HCT116 (cell line): ENCODE data around the gene FAM131C.

Experiments used
- ATF3 ChIP-seq: IDR thresholded peaks from 2 replicates; pipeline ENCODE4 v1.6.1; 2012
- CBX3 ChIP-seq: IDR thresholded peaks from 2 replicates; pipeline ENCODE4 v1.6.1; 2012; ENCODE audit warnings: low read depth
- EGR1 ChIP-seq: IDR thresholded peaks from 2 replicates; pipeline ENCODE4 v1.6.1; 2012; ENCODE audit warnings: low read depth
- EZH2 ChIP-seq: fragments of 200-600 bp; sonication (generic); IDR thresholded peaks from 2 replicates; pipeline ENCODE4 v1.6.1; 2017; ENCODE audit warnings: antibody characterized with exemption, mixed run types
- POLR2A ChIP-seq: IDR thresholded peaks from 2 replicates; pipeline ENCODE4 v1.7.0; 2011; ENCODE audit warnings: borderline replicate concordance; ENCODE audit not compliant: insufficient read depth, insufficient read length; ENCODE audit errors: extremely low read depth
- POLR2AphosphoS5 ChIP-seq: IDR thresholded peaks from 2 replicates; pipeline ENCODE4 v1.6.1; 2011; ENCODE audit warnings: mild to moderate bottlenecking, low read depth, low read length, moderate library complexity
- TCF7L2 ChIP-seq: IDR thresholded peaks from 2 replicates; pipeline ENCODE4 v1.7.0; 2011; ENCODE audit warnings: borderline replicate concordance, inconsistent platforms; ENCODE audit not compliant: insufficient read depth, insufficient read length; ENCODE audit errors: extremely low read depth
- YY1 ChIP-seq: IDR thresholded peaks from 2 replicates; pipeline ENCODE4 v1.6.1; 2011; ENCODE audit warnings: low read length, low read depth, moderate library complexity, mild to moderate bottlenecking; ENCODE audit not compliant: insufficient replicate concordance; ENCODE audit errors: extremely low read depth
- TF ChIP-seq, protein P1 (sequence below), 3 experiments: fragments of 200-600 bp in 1 of 3; sonication (generic) in 1 of 3; IDR thresholded peaks in 2 of 3; conservative IDR thresholded peaks in 1 of 3; 2 replicates each; pipeline ENCODE4 v1.5.1; 2012 to 2017; ENCODE audit warnings: low read depth in 2 of 3, low read length in 2 of 3, antibody characterized with exemption in 1 of 3, borderline replicate concordance in 1 of 3, control low read depth in 1 of 3, mild to moderate bottlenecking in 1 of 3, mixed read lengths in 1 of 3, mixed run types in 1 of 3, moderate library complexity in 1 of 3; ENCODE audit not compliant: insufficient read depth in 1 of 3
- TF ChIP-seq, protein P2 (sequence below): IDR thresholded peaks from 2 replicates; pipeline ENCODE4 v1.6.1; 2012

GRCh38 chr1:16091296-16091695 lies 17.8 kb upstream of the FAM131C start:
- TF ChIP-seq EGR1 (no peak), CBX3 (no peak), TCF7L2 (no peak), POLR2A (no peak), EZH2 (no peak), YY1 (no peak), POLR2AphosphoS5 (no peak), ATF3 (no peak)
- TF ChIP-seq, protein P1, sequence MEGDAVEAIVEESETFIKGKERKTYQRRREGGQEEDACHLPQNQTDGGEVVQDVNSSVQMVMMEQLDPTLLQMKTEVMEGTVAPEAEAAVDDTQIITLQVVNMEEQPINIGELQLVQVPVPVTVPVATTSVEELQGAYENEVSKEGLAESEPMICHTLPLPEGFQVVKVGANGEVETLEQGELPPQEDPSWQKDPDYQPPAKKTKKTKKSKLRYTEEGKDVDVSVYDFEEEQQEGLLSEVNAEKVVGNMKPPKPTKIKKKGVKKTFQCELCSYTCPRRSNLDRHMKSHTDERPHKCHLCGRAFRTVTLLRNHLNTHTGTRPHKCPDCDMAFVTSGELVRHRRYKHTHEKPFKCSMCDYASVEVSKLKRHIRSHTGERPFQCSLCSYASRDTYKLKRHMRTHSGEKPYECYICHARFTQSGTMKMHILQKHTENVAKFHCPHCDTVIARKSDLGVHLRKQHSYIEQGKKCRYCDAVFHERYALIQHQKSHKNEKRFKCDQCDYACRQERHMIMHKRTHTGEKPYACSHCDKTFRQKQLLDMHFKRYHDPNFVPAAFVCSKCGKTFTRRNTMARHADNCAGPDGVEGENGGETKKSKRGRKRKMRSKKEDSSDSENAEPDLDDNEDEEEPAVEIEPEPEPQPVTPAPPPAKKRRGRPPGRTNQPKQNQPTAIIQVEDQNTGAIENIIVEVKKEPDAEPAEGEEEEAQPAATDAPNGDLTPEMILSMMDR (IDR thresholded peaks at IDR 0.05 in 2 of 3, conservative IDR thresholded peaks at IDR 0.05 in 1 of 3; ENCODE audit: borderline replicate concordance in 1 of 3, insufficient read depth in 1 of 3, low read depth in 2 of 3, low read length in 2 of 3) = no peak
- TF ChIP-seq, protein P2, sequence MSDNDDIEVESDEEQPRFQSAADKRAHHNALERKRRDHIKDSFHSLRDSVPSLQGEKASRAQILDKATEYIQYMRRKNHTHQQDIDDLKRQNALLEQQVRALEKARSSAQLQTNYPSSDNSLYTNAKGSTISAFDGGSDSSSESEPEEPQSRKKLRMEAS = no peak
